DND-41 (cell line): Measurements from ENCODE around the gene SLC35G4.

Experiments used
- ATAC-seq: fragments of 200-7000 bp; cut with Tn5 transposase; 3 replicates; pipeline ENCODE4 v1.9.1; 2021; ENCODE audit warnings: low read depth; ENCODE audit not compliant: insufficient read depth
- DNase-seq: peaks from one replicate; pipeline ENCODE4 v3.0.0-alpha.2; 2020
- H2AFZ ChIP-seq: 2 replicates; pipeline ENCODE4 v1.6.0; 2012; ENCODE audit warnings: low read depth, low read length
- H3K27ac ChIP-seq: 2 replicates; pipeline ENCODE4 v1.5.1; 2012; ENCODE audit warnings: low read length, inconsistent platforms
- H3K27me3 ChIP-seq: fragments of 200-600 bp; sonication (generic); 2 replicates; pipeline ENCODE4 v1.6.0; 2012; ENCODE audit warnings: low read length, mild to moderate bottlenecking, inconsistent platforms; ENCODE audit not compliant: insufficient read depth, poor library complexity
- H3K36me3 ChIP-seq: 2 replicates; pipeline ENCODE4 v1.5.1; 2012; ENCODE audit warnings: low read length, inconsistent platforms; ENCODE audit not compliant: insufficient read depth
- H3K4me1 ChIP-seq: 2 replicates; pipeline ENCODE4 v1.5.1; 2012; ENCODE audit warnings: mild to moderate bottlenecking, low read length; ENCODE audit not compliant: insufficient read depth
- H3K4me2 ChIP-seq: 2 replicates; pipeline ENCODE4 v1.6.0; 2012; ENCODE audit warnings: mild to moderate bottlenecking, moderate library complexity, low read length, inconsistent platforms; ENCODE audit not compliant: insufficient read depth
- H3K4me3 ChIP-seq, 2 experiments: fragments of 200-600 bp in 1 of 2; shearing (Covaris generic) in 1 of 2; 2 replicates each; pipeline ENCODE4 v1.5.1; 2012 to 2016; ENCODE audit warnings: inconsistent platforms in 2 of 2, low read length in 2 of 2, mild to moderate bottlenecking in 2 of 2, low read depth in 1 of 2, moderate library complexity in 1 of 2
- H3K79me2 ChIP-seq: 2 replicates; pipeline ENCODE4 v1.6.0; 2012; ENCODE audit warnings: low read length, inconsistent platforms; ENCODE audit not compliant: insufficient read depth
- H3K9ac ChIP-seq: 2 replicates; pipeline ENCODE4 v1.6.0; 2012; ENCODE audit warnings: low read depth, mild to moderate bottlenecking, inconsistent platforms, low read length, moderate library complexity
- H3K9me3 ChIP-seq: 2 replicates; pipeline ENCODE4 v1.5.1; 2012; ENCODE audit warnings: low read length, moderate library complexity, mild to moderate bottlenecking, inconsistent platforms; ENCODE audit not compliant: insufficient read depth, severe bottlenecking
- H4K20me1 ChIP-seq: 2 replicates; pipeline ENCODE4 v1.6.0; 2012; ENCODE audit warnings: low read length; ENCODE audit not compliant: insufficient read depth
- CTCF ChIP-seq: IDR thresholded peaks from 2 replicates; pipeline ENCODE4 v1.5.1; 2012; ENCODE audit warnings: borderline replicate concordance, low read length, moderate library complexity, mild to moderate bottlenecking; ENCODE audit not compliant: poor library complexity, severe bottlenecking; ENCODE audit errors: extremely low read depth
- EZH2 ChIP-seq: IDR thresholded peaks from 3 replicates; pipeline ENCODE4 v1.6.1; 2012; ENCODE audit warnings: borderline replicate concordance, low read depth, mild to moderate bottlenecking, moderate library complexity, low read length, inconsistent platforms; ENCODE audit not compliant: severe bottlenecking

The SLC35G4 gene

GRCh38 chr18:11579916-11580315 lies 29.5 kb upstream of the SLC35G4 start:
- Histone ChIP-seq H3K4me2 (no peak overlapping the region), H3K36me3 (no peaks in the 10 kb centered on the region), H2AFZ (no peak overlapping the region), H3K27me3 (no peaks in the 10 kb centered on the region), H3K4me1 (peaks cover 49% of the 10 kb centered on the region), H4K20me1 (no peaks in the 10 kb centered on the region), H3K9me3 (no peaks in the 10 kb centered on the region), H3K79me2 (no peaks in the 10 kb centered on the region), H3K27ac (no peak overlapping the region), H3K4me3 (no peak overlapping the region), H3K9ac (no peak overlapping the region)
- no peak for DNase-seq
- TF ChIP-seq EZH2: no peak
- TF ChIP-seq CTCF: no peak
- no peak for ATAC-seq

GRCh38 chr18:11581286-11581685 lies 28.1 kb upstream of the SLC35G4 start:
- TF ChIP-seq CTCF (peak; percentile 26), EZH2 (no peak)
- peak; percentile 28 for DNase-seq
- Histone ChIP-seq H3K27ac (no peak overlapping the region), H3K4me2 (no peak overlapping the region), H3K9me3 (no peaks in the 10 kb centered on the region), H2AFZ (no peak overlapping the region), H3K36me3 (no peaks in the 10 kb centered on the region), H3K4me1 (peaks cover 55% of the 10 kb centered on the region), H3K4me3 (no peak overlapping the region), H3K9ac (no peak overlapping the region), H3K79me2 (no peaks in the 10 kb centered on the region), H4K20me1 (no peaks in the 10 kb centered on the region), H3K27me3 (no peaks in the 10 kb centered on the region)
- peak; percentile 31; the same call in 2 of the 3 replicates for ATAC-seq

GRCh38 chr18:11585596-11585995 lies 23.8 kb upstream of the SLC35G4 start:
- Histone ChIP-seq H2AFZ (no peak overlapping the region), H3K4me1 (peaks cover 51% of the 10 kb centered on the region), H3K4me2 (no peak overlapping the region), H3K27me3 (no peaks in the 10 kb centered on the region), H3K27ac (no peak overlapping the region), H3K79me2 (no peaks in the 10 kb centered on the region), H4K20me1 (no peaks in the 10 kb centered on the region), H3K9me3 (no peaks in the 10 kb centered on the region), H3K36me3 (no peaks in the 10 kb centered on the region), H3K4me3 (no peak overlapping the region), H3K9ac (no peak overlapping the region)
- TF ChIP-seq CTCF (no peak), EZH2 (no peak)
- DNase-seq (no peak), ATAC-seq (no peak)

GRCh38 chr18:11586896-11587295 lies 22.5 kb upstream of the SLC35G4 start:
- Histone ChIP-seq H3K27ac (peak overlapping the region; percentile 74; the same call in 1 of the 2 replicates), H3K27me3 (no peaks in the 10 kb centered on the region), H4K20me1 (no peaks in the 10 kb centered on the region), H2AFZ (no peak overlapping the region), H3K9me3 (no peaks in the 10 kb centered on the region), H3K79me2 (no peaks in the 10 kb centered on the region), H3K4me1 (peaks cover 38% of the 10 kb centered on the region), H3K4me2 (peak overlapping the region; percentile 26), H3K4me3 (no peak overlapping the region), H3K36me3 (no peaks in the 10 kb centered on the region), H3K9ac (no peak overlapping the region)
- TF ChIP-seq CTCF: no peak
- TF ChIP-seq EZH2: no peak
- no peak for DNase-seq
- ATAC-seq: no peak
